ENCODE results near the gene PARD3B. TPM values are rescaled to one million over a fixed set of nuclear protein-coding genes. Genes with fewer than 3 reads are reported as not detected.

PARD3B gene
- total RNA-seq, 6 experiments from 2014 or later, result 5.3 to 11.2 (median 8.3) TPM

DNA sequence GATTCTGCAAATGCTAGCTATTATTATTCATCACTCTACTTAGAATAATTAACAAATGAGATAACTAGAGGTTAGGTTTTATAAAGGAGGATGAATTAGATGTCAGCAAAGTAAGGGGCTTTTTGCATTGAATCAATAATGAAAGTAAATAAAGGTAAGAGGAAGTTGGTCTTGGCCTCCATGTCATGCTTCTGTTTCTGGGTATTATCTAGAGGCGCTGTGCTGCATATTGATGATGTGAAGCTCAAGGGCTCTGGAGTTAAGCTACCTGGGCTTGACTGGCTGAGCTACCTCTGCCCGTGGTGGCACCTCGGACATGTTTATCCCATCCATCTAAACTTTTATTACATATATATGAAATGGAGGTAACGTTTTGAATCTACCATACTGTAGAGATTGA, 350.9 kb downstream of the PARD3B start:
- H3K9me3 ChIP-seq, result no peaks in the 10 kb centered on the region
- TF ChIP-seq, protein P1, sequence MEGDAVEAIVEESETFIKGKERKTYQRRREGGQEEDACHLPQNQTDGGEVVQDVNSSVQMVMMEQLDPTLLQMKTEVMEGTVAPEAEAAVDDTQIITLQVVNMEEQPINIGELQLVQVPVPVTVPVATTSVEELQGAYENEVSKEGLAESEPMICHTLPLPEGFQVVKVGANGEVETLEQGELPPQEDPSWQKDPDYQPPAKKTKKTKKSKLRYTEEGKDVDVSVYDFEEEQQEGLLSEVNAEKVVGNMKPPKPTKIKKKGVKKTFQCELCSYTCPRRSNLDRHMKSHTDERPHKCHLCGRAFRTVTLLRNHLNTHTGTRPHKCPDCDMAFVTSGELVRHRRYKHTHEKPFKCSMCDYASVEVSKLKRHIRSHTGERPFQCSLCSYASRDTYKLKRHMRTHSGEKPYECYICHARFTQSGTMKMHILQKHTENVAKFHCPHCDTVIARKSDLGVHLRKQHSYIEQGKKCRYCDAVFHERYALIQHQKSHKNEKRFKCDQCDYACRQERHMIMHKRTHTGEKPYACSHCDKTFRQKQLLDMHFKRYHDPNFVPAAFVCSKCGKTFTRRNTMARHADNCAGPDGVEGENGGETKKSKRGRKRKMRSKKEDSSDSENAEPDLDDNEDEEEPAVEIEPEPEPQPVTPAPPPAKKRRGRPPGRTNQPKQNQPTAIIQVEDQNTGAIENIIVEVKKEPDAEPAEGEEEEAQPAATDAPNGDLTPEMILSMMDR (IDR thresholded peaks at IDR 0.05), result no peak
- no peak for TF ChIP-seq POLR2A (IDR thresholded peaks at IDR 0.05)
- 95% methylated on average over 4 of the region's 4 CpGs for WGBS (ENCODE audit: insufficient coverage, low coverage, low lambda C conversion rate, missing lambda C conversion rate)
- no peaks in the 10 kb centered on the region for H3K27me3 ChIP-seq
- intact Hi-C loops (cut with DNase I), result no loop called here
- no peak overlapping the region for H3K4me3 ChIP-seq
- no peak for DNase-seq
- no peak overlapping the region for H3K27ac ChIP-seq
- ATAC-seq, result no peak
- H3K4me1 ChIP-seq, result no peaks in the 10 kb centered on the region
- H3K36me3 ChIP-seq, result no peaks in the 10 kb centered on the region

DNA sequence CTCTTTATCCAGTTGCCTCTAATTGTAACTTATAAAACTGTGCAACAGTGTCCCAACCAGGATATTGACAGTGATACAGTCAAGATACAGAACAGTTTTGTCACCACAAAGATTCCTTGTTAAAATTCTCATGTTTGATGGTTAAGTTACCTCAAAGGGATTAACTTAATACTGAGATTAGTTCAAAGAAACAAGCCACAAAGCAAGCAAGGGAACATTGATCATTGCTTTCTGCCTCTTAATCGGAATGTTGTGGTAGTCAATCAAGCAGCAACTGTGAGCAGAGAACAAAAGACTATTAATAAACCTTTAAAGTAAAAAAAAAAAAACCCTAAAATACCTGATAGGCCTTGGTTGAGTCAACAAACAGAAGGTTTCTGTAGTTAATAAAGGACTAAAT, 352.3 kb downstream of the PARD3B start:
- WGBS (ENCODE audit: insufficient coverage, low coverage, low lambda C conversion rate, missing lambda C conversion rate), result 74% methylated on average over 1 of the region's 1 CpG
- TF ChIP-seq, protein P1 (IDR thresholded peaks at IDR 0.05), result no peak
- TF ChIP-seq POLR2A (IDR thresholded peaks at IDR 0.05), result no peak
- no peak for DNase-seq
- H3K36me3 ChIP-seq, result no peaks in the 10 kb centered on the region
- H3K4me1 ChIP-seq, result no peaks in the 10 kb centered on the region
- no peak overlapping the region for H3K4me3 ChIP-seq
- ATAC-seq, result no peak
- no peaks in the 10 kb centered on the region for H3K9me3 ChIP-seq
- no peak overlapping the region for H3K27ac ChIP-seq
- H3K27me3 ChIP-seq, result no peaks in the 10 kb centered on the region
- intact Hi-C loops (cut with DNase I), result no loop called here

DNA sequence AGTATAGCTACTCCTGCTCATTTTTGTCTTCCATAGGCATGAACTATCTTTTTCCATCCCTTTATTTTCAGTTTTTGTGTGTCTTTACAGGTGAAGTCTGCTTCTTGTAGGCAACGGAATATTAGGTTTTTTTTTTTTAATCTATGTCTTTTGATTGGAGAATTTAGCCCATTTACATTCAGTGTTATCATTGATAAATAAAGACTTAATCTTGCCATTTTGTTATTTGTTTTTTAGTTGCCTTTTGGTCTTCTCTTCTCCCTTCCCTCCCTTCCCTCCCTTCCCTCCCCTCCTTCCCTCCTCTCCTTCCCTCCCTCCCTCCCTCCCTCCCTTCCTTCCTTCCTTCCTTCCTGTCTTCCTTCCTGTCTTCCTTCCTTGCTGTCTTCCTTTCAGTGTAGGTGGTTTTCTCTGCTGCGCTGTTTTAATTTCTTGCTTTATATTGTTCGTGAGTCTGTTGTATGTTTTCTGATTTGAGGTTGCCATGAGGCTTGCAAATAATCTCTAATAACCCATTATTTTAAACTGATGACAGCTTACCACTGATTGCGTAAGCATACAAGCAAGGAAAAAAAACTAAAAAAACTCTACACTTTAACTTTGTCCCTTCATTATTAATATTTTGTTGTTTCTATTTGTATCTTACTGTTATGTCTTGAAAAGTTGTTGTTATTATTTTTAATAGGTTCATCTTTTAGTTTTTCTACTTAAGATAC, 353.8 kb downstream of the PARD3B start:
- ATAC-seq (no peak), DNase-seq (no peak)
- H3K27ac ChIP-seq, result no peak overlapping the region
- H3K4me1 ChIP-seq, result no peaks in the 10 kb centered on the region
- H3K9me3 ChIP-seq, result no peaks in the 10 kb centered on the region
- H3K27me3 ChIP-seq, result no peaks in the 10 kb centered on the region
- intact Hi-C loops (cut with DNase I), result no loop called here
- 95% methylated on average over 3 of the region's 4 CpGs for WGBS (ENCODE audit: insufficient coverage, low coverage, low lambda C conversion rate, missing lambda C conversion rate)
- TF ChIP-seq POLR2A (IDR thresholded peaks at IDR 0.05), result no peak
- TF ChIP-seq, protein P1 (IDR thresholded peaks at IDR 0.05), result no peak
- no peak overlapping the region for H3K4me3 ChIP-seq
- no peaks in the 10 kb centered on the region for H3K36me3 ChIP-seq

DNA sequence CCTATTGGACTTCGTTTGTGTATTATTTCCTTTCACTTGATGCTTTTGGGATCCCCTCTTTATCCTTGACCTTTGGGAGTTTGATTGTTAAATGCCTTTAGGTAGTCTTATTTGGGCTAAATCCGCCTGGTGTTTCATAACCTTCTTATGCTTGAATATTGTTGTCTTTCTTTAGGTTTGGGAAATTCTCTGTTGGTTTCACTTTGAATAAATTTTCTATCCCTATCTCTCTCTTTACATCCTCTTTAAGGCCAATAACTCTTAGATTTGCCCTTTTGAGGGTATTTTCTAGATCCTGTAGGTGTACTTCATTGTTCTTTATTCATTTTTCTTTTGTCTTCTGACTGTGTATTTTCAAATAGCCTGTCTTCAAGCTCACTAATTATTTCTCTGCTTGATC, 354.7 kb downstream of the PARD3B start:
- Histone ChIP-seq H3K27me3 (no peaks in the 10 kb centered on the region), H3K4me1 (no peaks in the 10 kb centered on the region), H3K4me3 (no peak overlapping the region), H3K27ac (no peak overlapping the region), H3K36me3 (no peaks in the 10 kb centered on the region), H3K9me3 (no peaks in the 10 kb centered on the region)
- WGBS (ENCODE audit: insufficient coverage, low coverage, low lambda C conversion rate, missing lambda C conversion rate), result 47% methylated on average over 2 of the region's 2 CpGs
- intact Hi-C loops (cut with DNase I), result no loop called here
- no peak for ATAC-seq
- TF ChIP-seq POLR2A (IDR thresholded peaks at IDR 0.05), result no peak
- TF ChIP-seq, protein P1 (IDR thresholded peaks at IDR 0.05), result no peak
- no peak for DNase-seq
